K562 (cell line): Measurements from ENCODE around the gene PIF1. TPM values are rescaled to one million over a fixed set of nuclear protein-coding genes. Genes with fewer than 3 reads are reported as not detected.

ENCODE experiments used
- ARID1B ChIP-seq: fragments of 450-650 bp; IDR thresholded peaks from 2 replicates; pipeline ENCODE4 v1.6.1; 2016; ENCODE audit warnings: antibody characterized with exemption, mild to moderate bottlenecking, inconsistent platforms
- BCOR ChIP-seq: fragments of 450-650 bp; IDR thresholded peaks from 2 replicates; pipeline ENCODE4 v1.6.1; 2016
- BRD4 ChIP-seq: fragments of 200-600 bp; sonication (generic); IDR thresholded peaks from 2 replicates; pipeline ENCODE4 v1.6.1; 2017; ENCODE audit warnings: inconsistent platforms
- CBFA2T2 ChIP-seq: fragments of 450-650 bp; conservative IDR thresholded peaks from 2 replicates; pipeline ENCODE4 v1.6.1; 2017; ENCODE audit warnings: mild to moderate bottlenecking
- CBFA2T3 ChIP-seq: fragments of 450-650 bp; IDR thresholded peaks from 2 replicates; pipeline ENCODE4 v1.6.1; 2017
- FOXK2 ChIP-seq, 2 experiments: fragments of 450-650 bp; IDR thresholded peaks in 1 of 2; conservative IDR thresholded peaks in 1 of 2; 2 replicates each; pipeline ENCODE4 v1.6.1; 2016; ENCODE audit warnings: low read depth in 2 of 2, mild to moderate bottlenecking in 1 of 2
- NCOR1 ChIP-seq: fragments of 450-650 bp; IDR thresholded peaks from 2 replicates; pipeline ENCODE4 v1.6.1; 2016; ENCODE audit warnings: mild to moderate bottlenecking, moderate library complexity
- NFIC ChIP-seq: fragments of 450-650 bp; IDR thresholded peaks from 2 replicates; pipeline ENCODE4 v1.6.1; 2017; ENCODE audit warnings: mild to moderate bottlenecking, inconsistent platforms
- NFIX ChIP-seq: fragments of 250-450 bp; sonication (Bioruptor Pico); IDR thresholded peaks from 2 replicates; pipeline ENCODE4 v1.4.0; 2020; ENCODE audit warnings: low read depth, mild to moderate bottlenecking, moderate library complexity
- NR1H2 ChIP-seq: sonication (generic); formaldehyde crosslinking; IDR thresholded peaks from 2 replicates; pipeline ENCODE4 v1.4.0; 2020; ENCODE audit warnings: mild to moderate bottlenecking, missing genetic modification reagents
- POLR2AphosphoS5 ChIP-seq: IDR thresholded peaks from 2 replicates; pipeline ENCODE4 v1.6.1; 2011; ENCODE audit warnings: mild to moderate bottlenecking, low read depth, low read length, moderate library complexity; ENCODE audit not compliant: control insufficient read depth, insufficient read depth
- PREB ChIP-seq: sonication (generic); formaldehyde crosslinking; IDR thresholded peaks from 2 replicates; pipeline ENCODE4 v1.8.1; 2023; ENCODE audit warnings: mild to moderate bottlenecking, missing genetic modification reagents
- PRMT5 ChIP-seq: sonication (generic); formaldehyde crosslinking; IDR thresholded peaks from 2 replicates; pipeline ENCODE4 v1.5.0; 2020; ENCODE audit warnings: missing genetic modification reagents
- RCOR1 ChIP-seq, 2 experiments: IDR thresholded peaks; 2 replicates each; pipeline ENCODE4 v1.6.1; 2012; ENCODE audit warnings: low read depth in 2 of 2, low read length in 2 of 2, borderline replicate concordance in 1 of 2, improper control_type of control experiment in 1 of 2
- RFX5 ChIP-seq: IDR thresholded peaks from 2 replicates; pipeline ENCODE4 v1.6.1; 2011; ENCODE audit warnings: low read depth, mild to moderate bottlenecking, improper control_type of control experiment, low read length
- TEAD4 ChIP-seq, 2 experiments: sonication (generic) in 1 of 2; formaldehyde crosslinking in 1 of 2; IDR thresholded peaks; 2 replicates each; pipeline versions ENCODE4 v1.6.1 to v1.8.0; 2012 to 2022; ENCODE audit warnings: borderline replicate concordance in 1 of 2, inconsistent platforms in 1 of 2, low read length in 1 of 2, mild to moderate bottlenecking in 1 of 2, missing genetic modification reagents in 1 of 2
- TSC22D4 ChIP-seq: fragments of 450-650 bp; IDR thresholded peaks from 2 replicates; pipeline ENCODE4 v1.6.1; 2016; ENCODE audit warnings: missing genetic modification characterization, missing biosample characterization, control low read depth
- ZNF3 ChIP-seq: fragments of 250-450 bp; sonication (Bioruptor Pico); IDR thresholded peaks from 2 replicates; pipeline ENCODE4 v1.5.0; 2021; ENCODE audit warnings: mild to moderate bottlenecking, moderate library complexity
- ZNF512 ChIP-seq: IDR thresholded peaks from 2 replicates; pipeline ENCODE4 v1.6.1; 2016; ENCODE audit warnings: missing genetic modification characterization, missing compliant biosample characterization
- ZNF561 ChIP-seq: fragments of 450-650 bp; formaldehyde crosslinking; conservative IDR thresholded peaks from 2 replicates; pipeline ENCODE4 v1.4.0; 2020; ENCODE audit warnings: mild to moderate bottlenecking, moderate library complexity
- polyA plus RNA-seq, 8 experiments: library from polyadenylated mRNA; depleted of rRNA in 4 of 8; stranded (reverse) in 5 of 8; unstranded in 3 of 8; fragments of >200 nt; fragmentation: Nextera tagmentation in 2 of 8; fragmentation: Illumina TruSeq in 1 of 8; extraction: Ambion mirVana in 2 of 8; extraction: Trizol in 1 of 8; gene quantifications; 2 replicates each; pipeline versions ENCODE4 v1.2.1 to v1.2.3, GENCODE V29; 2011 to 2014; ENCODE audit warnings: inconsistent platforms in 1 of 8, missing spikeins in 1 of 8
- total RNA-seq, 7 experiments: library from RNA; depleted of rRNA in 6 of 7; stranded (reverse); fragments of >200 nt in 6 of 7; fragmentation: Illumina TruSeq in 2 of 7; extraction: Trizol in 2 of 7; gene quantifications; 2 replicates each; pipeline versions ENCODE4 v1.2.1 to v1.2.3, GENCODE V29; 2011 to 2021; ENCODE audit warnings: low replicate concordance in 1 of 7
- TF ChIP-seq, protein P1 (sequence below): fragments of 250-450 bp; sonication (Bioruptor Pico); IDR thresholded peaks from 2 replicates; pipeline ENCODE4 v1.4.0; 2020; ENCODE audit warnings: mild to moderate bottlenecking

PIF1 gene
- total and polyA plus RNA-seq, 9 of the 15 experiments (the other 6 are each of a cell fraction or from before 2014, with no cell fraction given) = 1.1 to 37.9 (median 11.5) TPM

- no peak for TF ChIP-seq ZNF3
- TF ChIP-seq, protein P1, sequence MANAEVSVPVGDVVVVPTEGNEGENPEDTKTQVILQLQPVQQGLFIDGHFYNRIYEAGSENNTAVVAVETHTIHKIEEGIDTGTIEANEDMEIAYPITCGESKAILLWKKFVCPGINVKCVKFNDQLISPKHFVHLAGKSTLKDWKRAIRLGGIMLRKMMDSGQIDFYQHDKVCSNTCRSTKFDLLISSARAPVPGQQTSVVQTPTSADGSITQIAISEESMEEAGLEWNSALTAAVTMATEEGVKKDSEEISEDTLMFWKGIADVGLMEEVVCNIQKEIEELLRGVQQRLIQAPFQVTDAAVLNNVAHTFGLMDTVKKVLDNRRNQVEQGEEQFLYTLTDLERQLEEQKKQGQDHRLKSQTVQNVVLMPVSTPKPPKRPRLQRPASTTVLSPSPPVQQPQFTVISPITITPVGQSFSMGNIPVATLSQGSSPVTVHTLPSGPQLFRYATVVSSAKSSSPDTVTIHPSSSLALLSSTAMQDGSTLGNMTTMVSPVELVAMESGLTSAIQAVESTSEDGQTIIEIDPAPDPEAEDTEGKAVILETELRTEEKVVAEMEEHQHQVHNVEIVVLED (CRISPR knock-in tag) = no peak
- TF ChIP-seq CBFA2T2 = peak; percentile 59
- TF ChIP-seq POLR2AphosphoS5 = no peak
- TF ChIP-seq CBFA2T3 = peak; percentile 77
- TF ChIP-seq BCOR = 0 out of 2 replicates have a peak, but pooled peaks have one; percentile 21
- peak; percentile 93 for TF ChIP-seq NFIC
- TF ChIP-seq ZNF512 (tag) = no peak
- no peak for TF ChIP-seq ZNF561 (CRISPR knock-in tag)
- TF ChIP-seq NCOR1 = no peak
- peak; percentile 61 for TF ChIP-seq TEAD4 (IDR thresholded peaks at IDR 0.05; ENCODE audit: low read length)
- TF ChIP-seq TEAD4 (CRISPR knock-in tag; IDR thresholded peaks at IDR 0.05; ENCODE audit: borderline replicate concordance) = no peak
- TF ChIP-seq TSC22D4 (tag) = no peak
- peak; percentile 41; the same call in 1 of the 2 replicates for TF ChIP-seq ARID1B
- no peak for TF ChIP-seq PREB (CRISPR knock-in tag)
- TF ChIP-seq RFX5 = no peak
- peak in 1 of 2 experiments; percentile 65; a peak in 1 of 4 replicates for TF ChIP-seq RCOR1 (IDR thresholded peaks at IDR 0.05; ENCODE audit: borderline replicate concordance in 1 of 2, low read depth in 2 of 2, low read length in 2 of 2)
- TF ChIP-seq PRMT5 (CRISPR knock-in tag) = no peak
- 0 out of 2 replicates have a peak, but pooled peaks have one; percentile 10 for TF ChIP-seq NFIX (CRISPR knock-in tag)
- TF ChIP-seq FOXK2 (conservative IDR thresholded peaks at IDR 0.05 in 1 of 2, IDR thresholded peaks at IDR 0.05 in 1 of 2; ENCODE audit: low read depth in 2 of 2) = no peak
- TF ChIP-seq BRD4 = no peak
- no peak for TF ChIP-seq NR1H2 (CRISPR knock-in tag)
- TF ChIP-seq, all 486 proteins: peak for 13
Observed at GRCh38 chr15:64780600-64781156, 44.8 kb downstream of the PIF1 start (continued).
